ENCODE measurements around the gene TLE5.

Gene TLE5

GRCh38 chr19:3062165-3063105, at the start of gene TLE5:
Gene TLE5, minus strand, starts transcription at chr19:3062495. Its CDS starts 295 bp downstream, at chr19:3062200.
- peak in 42 of 58 donors; percentile 10 to 77 (median 34) for DNase-seq

- DNase-seq = no peak
These were observed 49.4 kb upstream of the TLE5 start for GRCh38 chr19:3111586-3112247.

GRCh38 chr19:3110126-3110825, 48.0 kb upstream of the TLE5 start:
- DNase-seq = no peak

- no peak for DNase-seq
These were observed 47.2 kb upstream of the TLE5 start for GRCh38 chr19:3109491-3109890.

GRCh38 chr19:3108775-3109174, 46.5 kb upstream of the TLE5 start:
- DNase-seq = peak in 16 of 58 donors; percentile 3 to 58 (median 22)

- DNase-seq = no peak
These were observed 45.4 kb upstream of the TLE5 start for GRCh38 chr19:3107658-3108057.

- no peak for DNase-seq
These were observed 44.3 kb upstream of the TLE5 start for GRCh38 chr19:3106509-3107141.

GRCh38 chr19:3105641-3106508, 43.6 kb upstream of the TLE5 start:
- DNase-seq = no peak

GRCh38 chr19:3104708-3104983, 42.4 kb upstream of the TLE5 start:
- no peak for DNase-seq

GRCh38 chr19:3102239-3103140, 40.2 kb upstream of the TLE5 start:
- no peak for DNase-seq

GRCh38 chr19:3100747-3101730, 38.7 kb upstream of the TLE5 start:
- DNase-seq = no peak

- no peak for DNase-seq
These were observed 38.0 kb upstream of the TLE5 start for GRCh38 chr19:3100331-3100730.

- no peak for DNase-seq
These were observed 37.3 kb upstream of the TLE5 start for GRCh38 chr19:3099347-3100145.

- DNase-seq = no peak
These were observed 36.4 kb upstream of the TLE5 start for GRCh38 chr19:3098515-3099346.

- DNase-seq = no peak
These were observed 35.8 kb upstream of the TLE5 start for GRCh38 chr19:3098141-3098514.

- DNase-seq = no peak
These were observed 35.2 kb upstream of the TLE5 start for GRCh38 chr19:3097442-3097871.

Data from anterior cingulate cortex (tissue), 58 donors.